ENCODE results near the gene C2CD4A. TPM values are rescaled to one million over a fixed set of nuclear protein-coding genes. Genes with fewer than 3 reads are reported as not detected.

C2CD4A gene
- total and polyA plus RNA-seq, 4 donors: 0.06 to 0.86 (median 0.78) TPM

Other genes starting within 250 kb of the C2CD4A start
- 100 to 1,000 TPM in 1 of 2 donors, 10 to 100 TPM in 1; 67.1 to 149 TPM for gene VPS13C, start 6.5 kb upstream of the C2CD4A start, total RNA-seq
- gene VPS13C, start 6.5 kb upstream of the C2CD4A start, polyA plus RNA-seq (ENCODE audit: insufficient read length in 2 of 2): 10 to 100 TPM; 55.2 to 64.8 TPM
- gene C2CD4B, start 98.3 kb downstream of the C2CD4A start, total RNA-seq: 1 to 10 TPM; 3.8 to 5.6 TPM
- 1 to 10 TPM; 2.0 to 2.1 TPM for gene C2CD4B, start 98.3 kb downstream of the C2CD4A start, polyA plus RNA-seq (ENCODE audit: insufficient read length in 2 of 2)